Prostate gland (tissue), 2 donors: ENCODE data around the gene AFF2.

Source experiments
- CTCF ChIP-seq, 4 experiments: fragments of 200-600 bp in 2 of 4; fragments of 450-650 bp in 2 of 4; sonication (generic) in 2 of 4; IDR thresholded peaks; 1 replicate in 3 of 4; 2 replicates in 1 of 4; pipeline ENCODE4 v1.5.1; 2016 to 2019; ENCODE audit warnings: antibody characterized with exemption in 4 of 4, mild to moderate bottlenecking in 2 of 4, moderate library complexity in 2 of 4
- POLR2A ChIP-seq: fragments of 450-650 bp; IDR thresholded peaks from one replicate; pipeline ENCODE4 v1.6.1; 2016; ENCODE audit warnings: antibody characterized with exemption, mild to moderate bottlenecking
- POLR2AphosphoS5 ChIP-seq: sonication (generic); formaldehyde crosslinking; IDR thresholded peaks from one replicate; pipeline ENCODE4 v1.6.1; 2017; ENCODE audit warnings: antibody characterized with exemption

DNA sequence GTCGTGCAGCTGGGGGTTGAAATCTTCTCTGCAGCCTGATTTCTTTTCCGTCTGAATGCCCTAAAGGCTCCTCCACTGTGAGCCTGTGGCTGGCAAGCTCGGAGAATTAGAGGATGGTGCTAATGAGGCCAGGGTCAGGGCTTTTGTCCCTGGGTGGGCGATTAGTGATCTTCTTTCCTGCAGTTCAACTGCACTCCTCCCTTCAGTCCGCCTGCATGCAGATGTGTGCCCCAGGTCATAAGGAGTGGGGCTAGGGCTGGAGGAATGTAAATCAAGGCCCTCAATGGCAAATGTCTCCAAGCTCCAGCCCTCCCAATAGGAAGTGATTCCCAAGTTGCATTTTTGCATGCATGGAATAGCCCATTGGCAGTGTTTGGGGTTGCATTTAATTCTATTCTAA is 405.0 kb downstream of the AFF2 start:
- TF ChIP-seq CTCF (IDR thresholded peaks at IDR 0.05) (no peak), POLR2A (no peak), POLR2AphosphoS5 (no peak)
